ENCODE data around the gene CPNE4. TPM values are rescaled to one million over a fixed set of nuclear protein-coding genes. Genes with fewer than 3 reads are reported as not detected.

The CPNE4 gene
- total RNA-seq, 1 donor from 2014 or later: not detected

DNA sequence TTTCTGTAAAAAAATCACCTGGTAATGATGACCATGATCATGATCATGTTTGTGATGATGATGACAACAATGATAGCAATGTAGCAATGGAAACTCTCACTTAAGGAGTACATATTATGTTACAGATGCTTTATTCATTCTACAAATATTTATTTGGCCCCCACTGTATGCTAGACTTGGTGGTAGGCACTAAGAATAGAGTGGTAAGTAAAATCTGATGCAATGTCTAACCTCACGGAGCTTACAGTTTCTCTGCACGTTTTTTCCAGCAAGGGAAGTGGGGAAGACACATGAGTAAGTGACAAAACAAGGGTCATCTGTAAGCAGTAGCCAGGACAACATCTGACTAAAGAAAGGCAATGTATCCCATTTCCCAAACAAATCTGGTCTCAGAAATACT, 332.7 kb downstream of the CPNE4 start:
- Mint-ChIP-seq H3K27ac (ENCODE audit: unreplicated experiment) (no peak overlapping the region), H3K4me1 (ENCODE audit: low read depth) (peaks cover 3% of the 10 kb centered on the region)
- no peak for TF ChIP-seq CTCF (IDR thresholded peaks at IDR 0.05)

DNA sequence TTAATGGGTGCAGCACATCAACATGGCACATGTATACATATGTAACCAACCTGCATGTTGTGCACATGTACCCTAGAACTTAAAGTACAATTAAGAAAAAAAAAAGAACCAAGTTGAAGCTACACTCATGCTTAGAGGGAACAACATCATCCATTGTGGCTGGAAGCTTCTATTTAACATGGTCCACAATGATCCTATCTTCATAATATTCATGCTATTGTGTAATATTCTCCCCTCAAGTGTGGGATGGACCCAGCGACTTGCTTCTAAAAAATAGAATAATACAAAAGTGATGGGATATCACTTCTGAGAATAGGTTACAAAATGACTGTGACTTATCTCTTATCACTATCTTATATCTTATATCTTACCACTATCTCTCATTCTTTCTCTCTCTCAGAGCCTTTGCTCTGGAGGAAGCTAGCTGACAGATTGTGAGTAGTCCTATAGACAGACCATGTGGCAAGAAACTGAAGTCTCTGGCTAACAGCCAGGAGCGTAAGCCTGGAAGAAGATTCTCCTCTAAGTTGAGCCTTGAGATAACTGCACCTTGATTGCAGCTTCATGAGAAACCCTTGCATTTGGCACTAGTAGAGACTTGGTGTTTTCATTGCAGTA, 333.6 kb downstream of the CPNE4 start:
- Mint-ChIP-seq H3K4me1 (ENCODE audit: low read depth) (peaks cover 3% of the 10 kb centered on the region), H3K9me3 (ENCODE audit: low read depth) (no peaks in the 10 kb centered on the region), H3K27me3 (ENCODE audit: low read depth) (no peaks in the 10 kb centered on the region), H3K36me3 (ENCODE audit: low read depth) (no peaks in the 10 kb centered on the region), H3K27ac (ENCODE audit: unreplicated experiment) (no peak overlapping the region), H3K4me3 (ENCODE audit: unreplicated experiment) (no peak overlapping the region)
- DNase-seq (ENCODE audit: low spot score): no peak
- TF ChIP-seq CTCF (IDR thresholded peaks at IDR 0.05): no peak

More for the DNA sequence above, 332.7 kb downstream of the CPNE4 start:
- DNase-seq (ENCODE audit: low spot score): no peak
- Mint-ChIP-seq H3K36me3 (ENCODE audit: low read depth) (no peaks in the 10 kb centered on the region), H3K27me3 (ENCODE audit: low read depth) (no peaks in the 10 kb centered on the region), H3K4me3 (ENCODE audit: unreplicated experiment) (no peak overlapping the region), H3K9me3 (ENCODE audit: low read depth) (no peaks in the 10 kb centered on the region)

GRCh38 chr3:131699001-131699400, 335.8 kb downstream of the CPNE4 start:
- peaks cover 3% of the 10 kb centered on the region for H3K4me1 Mint-ChIP-seq (ENCODE audit: low read depth)
- TF ChIP-seq CTCF (IDR thresholded peaks at IDR 0.05): no peak
- no peaks in the 10 kb centered on the region for H3K9me3 Mint-ChIP-seq (ENCODE audit: low read depth)
- no peaks in the 10 kb centered on the region for H3K27me3 Mint-ChIP-seq (ENCODE audit: low read depth)
- no peak overlapping the region for H3K27ac Mint-ChIP-seq (ENCODE audit: unreplicated experiment)
- no peak for DNase-seq (ENCODE audit: low spot score)
- no peaks in the 10 kb centered on the region for H3K36me3 Mint-ChIP-seq (ENCODE audit: low read depth)
- H3K4me3 Mint-ChIP-seq (ENCODE audit: unreplicated experiment): no peak overlapping the region

DNA sequence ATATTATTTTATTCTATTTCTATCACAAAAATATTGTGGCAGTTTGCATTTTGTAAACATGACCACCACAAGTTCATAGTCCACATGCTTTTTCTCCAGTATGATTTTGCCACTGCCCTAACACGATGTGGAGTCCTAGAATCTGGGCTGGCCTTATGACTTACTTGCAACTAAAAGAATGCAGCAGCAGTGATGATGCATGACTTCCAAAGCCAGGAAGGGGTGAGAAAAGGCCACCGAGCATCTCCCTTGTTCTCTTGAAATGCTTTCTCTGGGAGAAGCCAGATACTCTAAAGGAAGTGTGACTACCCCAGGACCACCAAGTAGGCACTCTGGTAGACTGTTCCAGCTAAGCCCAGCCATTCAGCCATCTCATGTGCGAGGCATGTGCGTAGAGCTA, 340.4 kb downstream of the CPNE4 start:
- TF ChIP-seq CTCF (IDR thresholded peaks at IDR 0.05): no peak
- H3K4me3 Mint-ChIP-seq (ENCODE audit: unreplicated experiment): no peak overlapping the region
- H3K27ac Mint-ChIP-seq (ENCODE audit: unreplicated experiment): no peak overlapping the region
- H3K36me3 Mint-ChIP-seq (ENCODE audit: low read depth): no peaks in the 10 kb centered on the region
- no peak for DNase-seq (ENCODE audit: low spot score)
- peaks cover 3% of the 10 kb centered on the region for H3K4me1 Mint-ChIP-seq (ENCODE audit: low read depth)
- no peaks in the 10 kb centered on the region for H3K9me3 Mint-ChIP-seq (ENCODE audit: low read depth)
- no peaks in the 10 kb centered on the region for H3K27me3 Mint-ChIP-seq (ENCODE audit: low read depth)

- Mint-ChIP-seq H3K4me1 (ENCODE audit: low read depth) (peaks cover 5% of the 10 kb centered on the region), H3K36me3 (ENCODE audit: low read depth) (no peaks in the 10 kb centered on the region), H3K27ac (ENCODE audit: unreplicated experiment) (no peak overlapping the region), H3K9me3 (ENCODE audit: low read depth) (no peaks in the 10 kb centered on the region), H3K27me3 (ENCODE audit: low read depth) (no peaks in the 10 kb centered on the region), H3K4me3 (ENCODE audit: unreplicated experiment) (no peak overlapping the region)
- no peak for DNase-seq (ENCODE audit: low spot score)
- no peak for TF ChIP-seq CTCF (IDR thresholded peaks at IDR 0.05)
Observed at GRCh38 chr3:131692356-131692755, 342.5 kb downstream of the CPNE4 start.
